D721Med (cell line): ENCODE data around the gene IQCH.
"Not testable (repeated sequence)": the region's sequence is repeated elsewhere in the genome, so short reads cannot be mapped to it uniquely, and the experiment has no call there.

Experiments
- DNase-seq: peaks from one replicate; pipeline ENCODE4 v3.0.0; 2011; ENCODE audit warnings: low spot score; ENCODE audit not compliant: insufficient read length
- FAIRE-seq: peaks from 2 replicates; lab custom pipeline; 2011; peaks lifted over from hg19 to GRCh38; lab: Jason Lieb, UNC
- CTCF ChIP-seq: IDR thresholded peaks from 2 replicates; pipeline ENCODE4 v1.5.1; 2012; ENCODE audit warnings: mild to moderate bottlenecking, control low read depth; ENCODE audit not compliant: insufficient read depth; ENCODE audit errors: missing control alignments

IQCH gene

GRCh38 chr15:67280217-67280616 is 25.6 kb downstream of the IQCH start:
- no peak for TF ChIP-seq CTCF
- FAIRE-seq (no peak), DNase-seq (no peak)

GRCh38 chr15:67281714-67282113 is 27.1 kb downstream of the IQCH start:
- FAIRE-seq (no peak), DNase-seq (no peak)
- TF ChIP-seq CTCF = no peak

GRCh38 chr15:67285625-67286024 is 31.0 kb downstream of the IQCH start:
- not testable (repeated sequence) for DNase-seq, FAIRE-seq

GRCh38 chr15:67286400-67286799 is 31.8 kb downstream of the IQCH start:
- FAIRE-seq, DNase-seq: not testable (repeated sequence)

- TF ChIP-seq CTCF = no peak
- FAIRE-seq = no peak
- no peak for DNase-seq
Observed at GRCh38 chr15:67290319-67290718, 35.7 kb downstream of the IQCH start.

- DNase-seq (no peak), FAIRE-seq (no peak)
- no peak for TF ChIP-seq CTCF
Observed at GRCh38 chr15:67296188-67296587, 41.6 kb downstream of the IQCH start.

GRCh38 chr15:67296684-67297083 is 42.1 kb downstream of the IQCH start:
- DNase-seq (no peak), FAIRE-seq (no peak)
- no peak for TF ChIP-seq CTCF

- FAIRE-seq = no peak
- no peak for TF ChIP-seq CTCF
- DNase-seq = no peak
Observed at GRCh38 chr15:67300266-67301025, 45.9 kb downstream of the IQCH start.
